PC-9 (cell line): ENCODE measurements around the gene KLF13.

Experiments
- CTCF ChIP-seq: fragments of 200-600 bp; sonication (generic); conservative IDR thresholded peaks from 2 replicates; pipeline ENCODE4 v1.6.1; 2017; ENCODE audit warnings: mixed run types, antibody characterized with exemption, mild to moderate bottlenecking, moderate library complexity
- EZH2 ChIP-seq: fragments of 200-600 bp; sonication (generic); IDR thresholded peaks from 2 replicates; pipeline ENCODE4 v1.8.0; 2017; ENCODE audit warnings: antibody characterized with exemption, low read depth

- no peak for TF ChIP-seq CTCF
- no peak for TF ChIP-seq EZH2
These were observed 19.1 kb upstream of the KLF13 start for GRCh38 chr15:31307270-31308184.
